Stimulated activated CD8-positive, alpha-beta memory T cell treated with anti-CD3 and anti-CD28 coated beads, Interleukin-7, amount 100 ng/mL, for 1 hour (primary cell): ENCODE data around the gene EPG5.
"Not testable (repeated sequence)": the region's sequence is repeated elsewhere in the genome, so short reads cannot be mapped to it uniquely, and the experiment has no call there.

ENCODE experiments used
- DNase-seq, 2 donors: peaks; one replicate each; pipeline ENCODE4 v3.0.0-alpha.2; 2020; ENCODE audit warnings: low read depth in 2 of 2

The EPG5 gene, protein sequence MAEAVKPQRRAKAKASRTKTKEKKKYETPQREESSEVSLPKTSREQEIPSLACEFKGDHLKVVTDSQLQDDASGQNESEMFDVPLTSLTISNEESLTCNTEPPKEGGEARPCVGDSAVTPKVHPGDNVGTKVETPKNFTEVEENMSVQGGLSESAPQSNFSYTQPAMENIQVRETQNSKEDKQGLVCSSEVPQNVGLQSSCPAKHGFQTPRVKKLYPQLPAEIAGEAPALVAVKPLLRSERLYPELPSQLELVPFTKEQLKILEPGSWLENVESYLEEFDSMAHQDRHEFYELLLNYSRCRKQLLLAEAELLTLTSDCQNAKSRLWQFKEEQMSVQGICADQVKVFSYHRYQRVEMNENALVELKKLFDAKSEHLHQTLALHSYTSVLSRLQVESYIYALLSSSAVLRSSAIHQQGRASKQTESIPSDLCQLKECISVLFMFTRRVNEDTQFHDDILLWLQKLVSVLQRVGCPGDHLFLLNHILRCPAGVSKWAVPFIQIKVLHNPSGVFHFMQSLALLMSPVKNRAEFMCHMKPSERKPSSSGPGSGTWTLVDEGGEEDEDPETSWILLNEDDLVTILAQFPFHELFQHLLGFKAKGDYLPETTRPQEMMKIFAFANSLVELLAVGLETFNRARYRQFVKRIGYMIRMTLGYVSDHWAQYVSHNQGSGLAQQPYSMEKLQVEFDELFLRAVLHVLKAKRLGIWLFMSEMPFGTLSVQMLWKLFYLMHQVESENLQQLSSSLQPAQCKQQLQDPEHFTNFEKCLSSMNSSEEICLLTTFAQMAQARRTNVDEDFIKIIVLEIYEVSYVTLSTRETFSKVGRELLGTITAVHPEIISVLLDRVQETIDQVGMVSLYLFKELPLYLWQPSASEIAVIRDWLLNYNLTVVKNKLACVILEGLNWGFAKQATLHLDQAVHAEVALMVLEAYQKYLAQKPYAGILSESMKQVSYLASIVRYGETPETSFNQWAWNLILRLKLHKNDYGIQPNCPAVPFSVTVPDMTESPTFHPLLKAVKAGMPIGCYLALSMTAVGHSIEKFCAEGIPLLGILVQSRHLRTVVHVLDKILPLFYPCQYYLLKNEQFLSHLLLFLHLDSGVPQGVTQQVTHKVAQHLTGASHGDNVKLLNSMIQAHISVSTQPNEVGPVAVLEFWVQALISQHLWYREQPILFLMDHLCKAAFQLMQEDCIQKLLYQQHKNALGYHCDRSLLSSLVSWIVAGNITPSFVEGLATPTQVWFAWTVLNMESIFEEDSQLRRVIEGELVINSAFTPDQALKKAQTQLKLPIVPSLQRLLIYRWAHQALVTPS (N-terminal part only)

DNA sequence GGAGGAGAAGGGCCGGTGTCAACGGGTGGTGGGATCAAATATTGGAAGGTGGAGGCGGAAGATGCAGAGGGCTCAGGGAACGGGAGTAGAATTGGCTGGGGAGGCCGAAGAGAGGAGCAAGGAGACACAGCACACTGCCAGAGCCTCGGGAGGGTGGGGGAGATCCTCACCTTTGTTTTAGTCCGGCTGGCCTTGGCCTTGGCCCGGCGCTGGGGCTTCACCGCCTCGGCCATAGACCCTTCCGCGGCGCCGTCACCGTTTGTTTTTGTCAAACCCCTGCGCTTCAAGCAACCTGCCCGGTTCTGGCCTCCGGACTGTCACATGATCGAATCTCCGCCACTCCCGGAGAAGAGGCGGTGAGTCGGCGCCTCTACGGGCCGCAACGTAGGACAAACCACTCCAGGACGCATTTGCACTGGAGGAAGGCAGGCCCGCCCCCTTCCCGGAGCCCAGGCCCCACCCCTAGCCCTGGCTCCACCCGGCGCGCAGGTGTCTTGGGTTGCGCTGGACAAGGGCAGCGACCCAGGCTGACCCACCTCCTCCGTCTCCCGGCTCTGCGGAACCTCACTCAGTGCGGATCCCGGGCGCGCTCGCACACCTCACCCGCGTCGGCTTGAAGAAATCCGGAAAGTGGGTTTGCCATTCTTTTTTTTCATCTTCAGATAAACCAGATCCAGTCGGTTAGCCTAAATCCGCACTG, at the start of gene EPG5:
EPG5 (minus strand) TSS at position 323 of the 700 bp plus-strand sequence; CDS start at position 233, 90 bp downstream.
- DNase-seq, result peak; percentile 81

DNA sequence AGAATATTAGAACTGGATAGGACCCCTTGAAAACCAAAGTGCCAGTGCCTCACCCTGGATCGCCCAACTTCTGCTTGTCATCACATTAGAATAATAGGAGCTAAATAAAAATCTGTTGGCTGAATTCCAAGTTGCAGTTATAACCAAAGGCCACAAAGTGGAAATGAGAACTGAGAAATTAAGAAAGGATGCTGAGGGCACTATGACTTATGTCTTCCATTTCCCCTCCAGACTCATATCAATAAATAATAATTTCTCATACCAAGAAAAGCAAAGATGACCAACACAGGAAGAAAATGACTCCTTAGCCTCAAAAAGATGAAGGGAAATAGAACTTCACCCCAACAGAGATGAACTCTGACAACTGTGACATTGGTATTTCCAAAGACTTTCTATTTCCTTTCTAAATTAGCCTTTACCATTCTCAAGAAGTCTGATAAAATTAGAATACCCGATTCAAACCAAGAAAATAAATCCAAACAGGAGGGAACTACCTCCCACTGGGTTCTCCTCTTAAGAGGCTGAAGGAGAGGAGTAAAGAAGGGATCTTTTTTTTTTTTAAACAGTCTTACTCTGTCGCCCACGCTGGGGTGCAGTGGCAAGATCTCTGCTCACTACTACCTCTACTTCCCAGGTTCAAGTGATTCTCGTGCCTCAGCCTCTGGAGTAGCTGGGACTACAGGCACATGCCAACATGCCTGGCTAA, 46.5 kb upstream of the EPG5 start:
- DNase-seq, result no peak

DNA sequence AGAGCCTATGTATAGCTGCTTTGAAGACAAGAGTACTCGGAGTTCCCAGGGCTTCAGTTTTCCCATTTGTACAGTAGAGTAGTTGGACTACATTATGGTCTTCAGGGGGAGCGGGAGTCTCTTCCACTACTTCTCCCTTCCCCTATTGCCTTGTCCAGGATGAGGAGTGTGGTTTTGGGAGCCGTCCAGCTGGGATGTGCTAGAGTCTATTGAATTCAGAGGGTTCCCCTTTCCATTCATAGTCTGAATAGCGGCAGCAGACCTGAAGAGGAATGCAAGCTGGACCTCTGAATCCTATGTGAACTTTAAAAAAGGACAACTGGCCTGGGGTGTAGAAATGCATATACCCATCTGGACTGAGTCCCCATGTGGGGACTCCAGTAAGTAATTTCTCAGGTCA, 43.5 kb upstream of the EPG5 start:
- no peak for DNase-seq

DNA sequence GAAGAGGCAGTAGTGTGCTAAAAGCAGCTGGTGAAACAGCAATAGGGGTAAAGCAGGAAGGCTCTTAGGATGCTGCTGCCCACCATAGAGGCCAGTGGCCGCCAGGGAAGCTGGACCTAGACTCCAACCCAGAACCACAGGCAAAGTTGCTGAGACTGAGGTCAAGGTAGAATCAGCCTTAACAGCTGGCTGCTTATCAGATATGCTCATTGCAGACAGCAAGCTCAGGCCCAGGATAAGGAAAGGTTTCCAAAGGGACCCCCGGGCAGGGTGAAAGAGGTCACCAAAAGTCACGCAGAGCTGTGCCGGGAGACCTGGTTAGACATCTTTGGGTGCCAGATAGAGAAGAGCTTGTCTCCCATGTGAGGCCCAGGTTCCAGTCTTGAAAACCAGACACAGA, 42.9 kb upstream of the EPG5 start:
- no peak for DNase-seq

DNA sequence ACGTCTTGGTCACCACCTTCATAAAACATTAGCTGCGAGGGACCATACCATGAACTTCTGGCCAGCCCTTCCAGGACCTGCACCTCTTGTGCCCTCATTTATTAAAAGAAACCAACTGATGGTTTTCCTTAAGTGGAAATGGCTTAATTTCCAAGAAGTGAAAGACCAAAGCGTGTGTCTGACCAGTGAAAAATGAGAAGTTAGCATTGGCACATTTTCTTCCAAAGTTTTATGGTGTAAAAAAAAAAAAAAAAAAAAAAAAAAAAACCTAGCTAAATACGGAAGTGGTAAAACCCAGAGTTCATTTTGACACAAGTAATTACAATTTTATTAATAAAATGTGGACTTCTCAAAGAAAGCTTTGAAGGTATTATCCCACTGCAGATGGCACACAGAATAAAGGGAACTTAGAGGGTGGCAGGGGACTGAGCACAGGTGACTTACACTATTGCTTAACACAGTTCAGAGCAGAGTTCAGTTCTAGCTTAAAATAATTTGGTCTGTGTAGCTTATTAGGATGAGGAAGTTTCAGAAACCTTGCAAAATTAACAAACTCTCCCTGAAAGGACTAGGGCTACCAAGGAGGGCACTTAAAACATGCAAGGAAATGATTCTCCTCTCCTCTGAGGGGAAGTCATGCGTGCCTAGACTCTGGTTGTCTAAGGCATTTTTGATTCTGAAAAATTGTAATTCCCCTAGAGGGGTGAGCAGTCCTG, 42.2 kb upstream of the EPG5 start:
- no peak for DNase-seq

DNA sequence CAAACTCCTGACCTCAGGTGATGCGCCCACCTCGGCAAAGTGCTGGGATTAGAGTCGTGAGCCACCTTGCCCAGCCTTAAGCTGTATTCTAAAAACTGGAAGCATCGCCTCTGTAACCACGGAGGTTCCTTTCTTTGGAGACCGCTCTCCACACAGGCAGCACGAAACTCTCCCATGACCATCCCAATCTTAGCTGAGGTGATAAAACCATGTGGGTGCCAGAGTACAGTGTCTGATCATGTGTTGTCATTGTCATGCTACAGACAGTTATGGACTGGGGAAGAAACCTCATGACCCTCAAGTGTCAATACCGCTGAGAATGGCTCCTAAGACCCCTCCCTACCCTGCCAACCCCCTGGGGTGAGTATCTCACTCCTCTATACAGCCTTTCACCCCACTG, 41.4 kb upstream of the EPG5 start:
- DNase-seq, result no peak

DNA sequence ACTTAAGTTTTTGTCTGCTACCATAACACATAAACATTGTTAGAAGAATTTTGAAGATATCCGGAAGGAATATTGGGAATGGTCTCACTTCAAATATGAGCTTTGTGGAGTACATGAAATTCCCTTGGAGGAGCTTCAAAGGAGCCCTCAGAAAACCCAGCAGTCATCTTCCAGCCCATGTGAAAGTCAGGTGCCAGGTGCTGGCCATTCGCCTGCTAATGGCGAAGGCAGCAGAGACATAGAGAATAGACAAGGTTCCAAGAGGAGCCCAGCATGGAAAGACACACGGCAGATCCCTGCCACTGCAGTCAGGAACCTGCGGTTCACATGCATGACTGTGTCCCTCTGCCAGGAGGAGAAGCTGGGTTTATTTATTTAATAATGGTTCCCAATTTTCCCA, 40.0 kb upstream of the EPG5 start:
- DNase-seq, result no peak

DNA sequence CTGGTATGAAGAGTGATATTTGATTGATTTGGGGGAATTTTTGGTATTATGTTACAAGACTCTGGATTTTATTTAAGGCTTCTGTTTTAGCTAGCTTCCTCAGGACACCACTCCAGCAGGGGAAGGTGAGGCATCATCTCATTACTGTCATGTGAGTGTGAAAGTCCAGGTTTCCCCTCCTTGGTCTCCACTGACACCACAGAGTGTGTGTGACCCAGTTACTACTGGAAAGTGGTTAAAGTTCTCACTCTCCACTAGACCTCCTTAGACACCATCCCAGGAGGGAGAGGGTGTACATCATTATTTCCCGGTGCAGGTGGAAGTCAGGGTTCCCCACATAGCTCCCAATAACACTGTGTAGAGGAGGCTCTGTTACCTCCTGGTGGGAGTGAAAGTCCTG, 35.8 kb upstream of the EPG5 start:
- no peak for DNase-seq

DNA sequence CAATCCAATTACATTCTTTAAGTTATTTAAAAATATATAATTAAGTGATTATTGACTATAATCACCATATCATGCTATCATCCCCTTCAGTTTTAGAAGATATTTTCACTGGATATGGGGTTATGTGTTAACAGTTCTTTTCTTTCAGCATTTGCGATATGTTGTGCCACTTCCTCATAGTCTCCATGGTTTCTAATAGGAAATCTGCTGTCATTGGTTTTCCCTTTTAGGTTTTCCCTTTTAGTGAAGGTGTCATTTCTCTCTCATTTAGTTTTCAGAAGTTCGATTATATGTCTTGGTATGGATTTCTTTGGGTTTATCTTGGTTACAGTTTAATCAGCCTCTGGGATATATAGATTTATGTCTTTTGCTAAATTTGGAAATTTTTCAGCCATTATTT, 34.8 kb upstream of the EPG5 start:
- no peak for DNase-seq

DNA sequence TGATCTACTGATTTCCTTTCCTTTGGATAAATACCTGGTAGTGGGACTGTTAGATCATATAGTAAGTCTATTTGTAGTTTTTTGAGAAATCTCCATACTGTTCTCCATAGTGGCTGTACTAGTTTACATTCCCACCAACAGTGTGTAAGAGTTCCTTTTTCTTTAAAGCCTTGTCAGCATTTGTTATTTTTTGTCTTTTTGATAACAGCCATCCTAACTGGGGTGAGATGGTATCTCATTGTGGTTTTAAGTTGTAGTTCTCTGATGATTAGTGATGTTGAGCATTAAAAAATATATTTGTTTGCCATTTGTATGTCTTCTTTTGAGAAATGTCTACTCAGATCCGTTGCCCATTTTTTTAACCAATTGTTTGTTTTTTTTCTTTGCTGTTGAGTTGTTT, 33.9 kb upstream of the EPG5 start:
- no peak for DNase-seq

DNA sequence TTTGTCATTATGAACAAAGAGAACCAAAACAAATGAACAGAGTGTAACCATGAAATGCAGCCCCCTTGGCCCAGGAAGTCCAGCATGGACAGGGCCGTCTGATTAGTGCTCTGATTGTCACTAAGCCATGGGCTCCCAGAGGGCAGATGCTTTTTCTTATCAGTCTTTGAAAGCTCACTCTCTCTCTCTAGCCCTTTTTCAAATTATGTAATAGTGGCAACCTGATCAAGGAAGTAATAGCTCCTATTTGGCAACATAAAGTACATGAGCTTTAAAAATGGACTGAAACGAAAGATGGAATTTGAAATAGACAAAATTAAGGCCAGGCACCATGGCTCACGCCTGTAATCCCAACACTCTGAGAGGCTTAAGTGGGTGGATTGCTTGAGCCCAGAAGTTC, 32.4 kb upstream of the EPG5 start:
- DNase-seq, result no peak

DNA sequence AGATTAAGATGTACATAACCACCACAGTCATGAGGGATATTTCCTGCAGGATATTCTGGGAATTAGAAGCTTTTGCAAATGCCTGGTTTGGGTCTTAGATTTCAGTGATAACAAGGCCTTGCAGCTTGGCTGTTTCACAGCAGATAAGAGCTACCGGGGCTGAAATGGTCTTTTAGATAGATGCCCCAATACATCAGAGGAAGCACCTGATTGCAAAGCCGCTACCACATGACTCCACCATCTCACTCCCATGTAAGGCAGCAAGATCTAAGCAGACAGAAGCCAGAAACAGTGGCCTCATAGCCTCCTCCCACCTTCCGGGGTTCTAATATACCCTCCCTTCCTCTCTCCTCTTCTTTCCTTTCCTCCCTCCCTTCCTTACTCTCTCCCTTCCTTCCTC, 31.1 kb upstream of the EPG5 start:
- DNase-seq, result no peak

DNA sequence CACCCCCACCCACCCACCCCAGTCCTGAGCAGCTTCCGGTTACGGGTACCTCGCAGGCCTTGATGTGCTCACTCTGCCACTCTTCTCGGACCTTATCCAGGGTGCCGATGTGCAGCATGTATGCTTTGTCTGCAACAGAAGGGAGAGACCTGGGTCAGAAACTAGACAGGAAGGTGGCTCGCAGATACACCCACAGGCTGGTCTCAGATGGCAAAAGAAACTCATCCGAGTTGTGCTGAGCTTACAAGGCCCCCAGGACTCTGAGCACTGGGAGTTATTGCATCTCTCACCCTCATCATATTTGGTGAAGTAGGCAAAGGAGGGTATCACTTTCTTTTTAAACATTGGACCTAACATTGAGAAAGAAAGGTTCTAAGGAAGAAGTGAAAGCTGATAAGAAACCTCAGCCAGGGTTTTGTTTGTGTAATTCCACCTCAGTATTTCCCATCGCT, 30.6 kb upstream of the EPG5 start:
- DNase-seq, result no peak

DNA sequence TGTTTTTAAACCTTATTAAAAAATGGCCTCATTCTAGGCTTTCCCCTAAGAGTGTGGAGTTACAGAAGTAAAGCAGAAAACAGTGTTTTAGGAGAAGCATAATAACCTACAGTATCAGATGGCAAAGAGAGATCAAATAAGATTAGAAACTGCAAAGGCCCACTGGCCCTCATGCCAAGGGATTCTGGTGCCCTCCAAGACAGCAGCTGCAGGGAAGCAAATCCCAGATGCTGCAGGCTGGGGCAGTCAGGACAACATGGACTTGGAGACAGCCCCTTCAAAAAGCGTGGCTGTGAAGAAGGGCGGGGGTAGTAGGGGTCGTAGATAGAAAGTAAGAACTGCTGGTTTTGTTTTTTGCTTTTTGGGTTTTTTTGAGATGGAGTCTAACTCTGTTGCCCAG, 28.3 kb upstream of the EPG5 start:
- DNase-seq, result no peak

DNA sequence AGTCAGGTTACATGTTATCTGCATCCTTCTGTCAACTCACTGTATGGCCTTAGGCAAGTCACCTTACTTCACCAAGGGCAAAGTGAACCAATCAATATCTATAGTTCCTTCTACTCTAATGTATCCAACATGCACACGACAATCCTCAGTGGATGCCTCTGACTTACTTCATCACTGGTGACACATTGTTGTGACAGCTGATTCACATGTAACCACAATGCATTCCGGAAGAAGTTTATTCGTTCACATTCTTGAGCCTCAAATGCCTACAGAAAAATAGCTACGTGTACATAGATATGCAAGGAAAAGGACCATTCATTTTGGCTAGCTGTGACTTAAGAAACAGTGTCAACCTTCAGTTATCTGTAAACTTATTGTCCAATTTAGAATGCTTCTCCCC, 26.3 kb upstream of the EPG5 start:
- no peak for DNase-seq

DNA sequence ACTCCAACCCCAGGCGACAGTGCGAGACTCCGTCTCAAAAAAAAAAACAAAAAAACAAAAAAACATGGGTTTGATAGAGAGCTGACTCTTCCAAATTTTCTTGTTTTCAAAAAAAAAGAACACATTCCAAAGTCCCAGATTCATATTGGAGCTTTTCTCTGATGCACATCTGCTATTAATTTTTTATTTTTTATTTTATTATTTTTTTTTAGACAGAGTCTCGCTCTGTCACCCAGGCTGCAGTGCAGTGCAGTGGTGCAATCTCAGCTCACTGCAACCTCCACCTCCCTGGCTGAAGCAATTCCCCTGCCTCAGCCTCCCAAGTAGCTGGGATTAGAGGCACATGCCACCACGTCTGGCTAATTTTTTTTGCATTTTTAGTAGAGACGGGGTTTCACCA, 25.4 kb upstream of the EPG5 start:
- DNase-seq, result not testable (repeated sequence)

DNA sequence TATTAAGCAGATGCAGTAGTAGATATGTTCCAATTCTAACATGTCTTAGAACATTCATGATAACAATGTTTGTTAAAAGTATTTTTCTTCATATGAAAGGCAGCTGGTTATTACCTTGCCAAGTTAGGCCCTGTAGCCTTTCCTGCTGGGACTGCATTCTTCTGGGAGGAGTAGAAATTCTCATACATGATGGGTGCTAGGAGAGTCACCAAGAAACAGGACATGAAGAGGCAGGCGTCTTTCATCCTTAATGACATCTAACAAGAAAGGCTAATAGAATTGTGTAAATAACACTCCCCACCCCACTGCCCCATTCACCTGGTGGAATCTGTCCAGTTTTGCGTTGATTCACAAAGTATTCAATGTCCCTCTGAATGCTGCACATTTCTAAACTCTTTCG, 24.7 kb upstream of the EPG5 start:
- DNase-seq, result no peak

DNA sequence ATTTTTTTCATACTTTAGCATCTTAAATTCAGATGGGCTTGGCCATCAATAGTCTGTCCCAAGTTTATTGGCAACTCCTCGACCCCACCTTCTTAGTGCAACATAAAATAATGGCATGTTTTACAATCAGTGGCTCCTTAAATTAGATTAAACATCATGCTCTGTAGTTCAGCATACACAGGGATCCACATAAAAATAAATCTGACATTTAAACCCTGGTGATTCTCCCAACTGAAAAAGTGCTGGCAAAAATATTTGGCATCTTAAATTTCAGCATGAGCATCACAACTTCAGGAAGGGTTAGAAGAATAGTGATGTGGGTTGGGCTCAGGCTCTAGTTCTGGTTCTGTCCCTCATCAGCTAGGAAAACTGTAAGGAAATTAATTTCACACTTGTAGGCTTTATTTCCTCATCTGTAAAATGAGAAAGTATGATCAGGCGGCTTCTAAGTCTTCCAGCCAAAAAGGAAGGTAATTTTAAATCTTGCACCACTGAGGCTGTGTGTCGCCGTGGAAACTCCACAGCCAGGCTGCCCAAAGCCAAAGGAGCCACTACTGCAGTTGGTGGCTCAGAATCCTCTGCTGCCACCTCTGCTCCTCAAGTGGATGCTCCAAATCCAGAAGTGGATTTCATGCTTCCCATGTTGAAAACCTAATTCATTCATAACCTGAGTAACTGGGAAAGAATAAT, 17.6 kb upstream of the EPG5 start:
- DNase-seq, result no peak

DNA sequence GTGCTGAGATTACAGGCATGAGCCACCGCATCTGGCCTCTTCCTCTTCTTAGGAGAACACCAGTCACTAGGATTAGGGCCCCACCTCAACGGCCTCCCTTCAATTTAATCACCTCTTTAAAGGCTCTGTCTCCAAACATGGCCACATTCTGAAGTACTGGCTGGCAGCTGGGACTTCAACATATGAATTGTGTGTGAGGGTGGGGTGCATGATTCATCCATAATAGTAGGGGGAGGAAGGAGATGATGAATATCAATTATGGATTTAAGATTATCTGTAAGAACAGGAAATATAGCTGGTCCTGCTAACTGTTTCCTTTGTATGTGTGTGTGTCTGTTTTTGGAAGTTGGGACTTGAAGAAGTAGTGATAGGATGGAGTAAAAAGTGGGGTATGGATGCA, 14.7 kb upstream of the EPG5 start:
- no peak for DNase-seq

DNA sequence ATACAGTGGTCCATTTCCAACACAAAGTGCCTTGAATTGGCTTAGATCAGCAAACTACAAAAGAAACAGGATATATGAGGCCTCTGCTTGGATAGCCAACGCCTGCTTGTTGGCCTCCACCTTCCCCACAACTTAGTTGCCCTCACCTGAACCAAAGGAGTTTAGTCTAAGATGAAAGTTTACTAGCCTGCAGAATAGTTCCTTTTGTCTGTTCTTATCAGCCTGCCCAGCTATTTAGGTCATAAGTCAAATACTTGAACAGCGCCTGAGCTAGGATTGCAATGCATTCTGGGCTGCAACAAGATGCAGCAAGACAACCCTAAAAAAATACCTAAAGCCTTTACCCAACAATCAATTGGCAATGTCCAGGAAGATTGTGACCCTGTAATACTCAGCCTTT, 13.1 kb upstream of the EPG5 start:
- DNase-seq, result no peak
